Endothelial cell of umbilical vein (primary cell): ENCODE data around the gene PDE4B. TPM values are rescaled to one million over a fixed set of nuclear protein-coding genes. Genes with fewer than 3 reads are reported as not detected.

Experiments
- BruUV-seq: library from RNA; stranded (reverse); fragments of 400-500 nt; replicated peaks from 2 replicates; lab custom pipeline; 2021; lab: Mats Ljungman, UMichigan
- CTCF ChIA-PET: fragments of 300-600, 350-600 bp; sonication (Branson Sonifier 250); formaldehyde crosslinking; loops from one replicate; lab custom pipeline; 2021; ENCODE audit warnings: antibody characterized with exemption, inconsistent platforms; lab: Charles Lee
- POLR2A ChIA-PET: fragments of 300-600, 350-600 bp; sonication (Branson Sonifier 250); formaldehyde crosslinking; loops from one replicate; lab custom pipeline; 2021; ENCODE audit warnings: antibody characterized with exemption, inconsistent platforms; lab: Charles Lee
- DNase-seq: peaks from one replicate; pipeline ENCODE4 v3.0.0-alpha.2; 2011; ENCODE audit warnings: low read depth, low spot score
- FAIRE-seq: peaks from 2 replicates; lab custom pipeline; 2011; peaks lifted over from hg19 to GRCh38; lab: Jason Lieb, UNC
- H2AFZ ChIP-seq: 2 replicates; pipeline ENCODE4 v1.6.0; 2012; ENCODE audit warnings: low read depth, low read length, control low read depth, inconsistent platforms
- H3K27ac ChIP-seq: 2 replicates; pipeline ENCODE4 v1.5.1; 2011; ENCODE audit warnings: low read depth, mild to moderate bottlenecking, control low read depth, low read length, moderate library complexity; ENCODE audit not compliant: insufficient read depth
- H3K27me3 ChIP-seq, 2 experiments: 2 replicates each; pipeline versions ENCODE4 v1.6.0 to v1.6.1; 2011; ENCODE audit warnings: low read length in 2 of 2, mixed read lengths in 1 of 2; ENCODE audit not compliant: control insufficient read depth in 2 of 2, insufficient read depth in 2 of 2
- H3K36me3 ChIP-seq, 2 experiments: 2 replicates in 1 of 2; 3 replicates in 1 of 2; pipeline ENCODE4 v1.5.1; 2011; ENCODE audit warnings: low read length in 2 of 2, mild to moderate bottlenecking in 1 of 2, moderate library complexity in 1 of 2; ENCODE audit not compliant: control insufficient read depth in 2 of 2, insufficient read depth in 2 of 2; ENCODE audit errors: extremely low read depth in 1 of 2
- H3K4me1 ChIP-seq: 3 replicates; pipeline ENCODE4 v1.5.1; 2011; ENCODE audit warnings: mild to moderate bottlenecking, low read length; ENCODE audit not compliant: control insufficient read depth, insufficient read depth; ENCODE audit errors: extremely low read depth
- H3K4me2 ChIP-seq: 2 replicates; pipeline ENCODE4 v1.6.1; 2011; ENCODE audit warnings: low read length, control low read depth, mixed read lengths; ENCODE audit not compliant: insufficient read depth
- H3K4me3 ChIP-seq, 3 experiments: fragments of 200-600 bp in 1 of 3; sonication (generic), shearing (Covaris generic) in 1 of 3; replicated peaks in 1 of 3; 2 replicates each; pipeline ENCODE4 v1.5.1; 2011 to 2016; ENCODE audit warnings: control low read depth in 3 of 3, low read length in 3 of 3, mild to moderate bottlenecking in 2 of 3, inconsistent platforms in 1 of 3, low read depth in 1 of 3, moderate library complexity in 1 of 3; ENCODE audit not compliant: insufficient read depth in 1 of 3
- H3K79me2 ChIP-seq: 2 replicates; pipeline ENCODE4 v1.6.0; 2012; ENCODE audit warnings: low read length, inconsistent platforms; ENCODE audit not compliant: control insufficient read depth, insufficient read depth
- H3K9ac ChIP-seq: replicated peaks from 2 replicates; pipeline ENCODE3; 2011; ENCODE audit warnings: low read length, control low read depth; ENCODE audit not compliant: insufficient read depth; ENCODE audit errors: extremely low read depth
- H3K9me1 ChIP-seq: replicated peaks from 3 replicates; pipeline ENCODE4 v1.6.0; 2011; ENCODE audit warnings: mild to moderate bottlenecking, low read length; ENCODE audit not compliant: control insufficient read depth, insufficient read depth; ENCODE audit errors: extremely low read depth
- H3K9me3 ChIP-seq: replicated peaks from 2 replicates; pipeline ENCODE4 v1.5.1; 2012; ENCODE audit warnings: low read length, inconsistent platforms; ENCODE audit not compliant: control insufficient read depth, insufficient read depth
- H4K20me1 ChIP-seq: replicated peaks from 2 replicates; pipeline ENCODE3; 2011; ENCODE audit warnings: mild to moderate bottlenecking, low read length; ENCODE audit not compliant: control insufficient read depth, insufficient read depth; ENCODE audit errors: extremely low read depth
- EZH2 ChIP-seq: IDR thresholded peaks from 2 replicates; pipeline ENCODE4 v1.6.1; 2012; ENCODE audit warnings: borderline replicate concordance, low read depth, mild to moderate bottlenecking, moderate library complexity, low read length, inconsistent platforms; ENCODE audit not compliant: severe bottlenecking
- FOS ChIP-seq: IDR thresholded peaks from 2 replicates; pipeline ENCODE4 v1.6.1; 2011; ENCODE audit warnings: mild to moderate bottlenecking, low read length, moderate library complexity, borderline replicate concordance; ENCODE audit not compliant: insufficient read depth
- GATA2 ChIP-seq: IDR thresholded peaks from 2 replicates; pipeline ENCODE4 v1.7.0; 2011; ENCODE audit warnings: low read depth, mild to moderate bottlenecking, moderate library complexity, mixed read lengths, low read length; ENCODE audit not compliant: insufficient read length, insufficient read depth
- JUN ChIP-seq: IDR thresholded peaks from 2 replicates; pipeline ENCODE4 v1.6.1; 2011; ENCODE audit warnings: borderline replicate concordance, low read depth; ENCODE audit not compliant: insufficient read length, insufficient read depth
- MYC ChIP-seq: IDR thresholded peaks from one replicate; pipeline ENCODE4 v1.6.1; 2011; ENCODE audit warnings: mild to moderate bottlenecking, low read depth, low read length
- POLR2A ChIP-seq: IDR thresholded peaks from 2 replicates; pipeline ENCODE4 v1.6.1; 2012; ENCODE audit warnings: low read depth, mild to moderate bottlenecking, control low read depth, low read length
- POLR2AphosphoS5 ChIP-seq: IDR thresholded peaks from 2 replicates; pipeline ENCODE4 v1.6.1; 2012; ENCODE audit warnings: low read depth, mild to moderate bottlenecking, control low read depth, low read length, moderate library complexity; ENCODE audit not compliant: insufficient read depth
- dilution Hi-C: fragments of 300-500 bp; cut with MboI; formaldehyde crosslinking; loops from one replicate; pipeline ENCODE4 v1.15.0; 2019; ENCODE audit warnings: low sequenced_read_pairs; ENCODE audit not compliant: extremely low pct_ligation_motif_present
- intact Hi-C: fragments of 100-400 bp; cut with micrococcal nuclease; formaldehyde crosslinking; loops from one replicate; pipeline ENCODE4 v1.10.0; 2022
- polyA plus RNA-seq, 4 experiments: library from polyadenylated mRNA; depleted of rRNA in 3 of 4; stranded (reverse) in 3 of 4; unstranded in 1 of 4; fragments of >200 nt; gene quantifications; 2 replicates each; pipeline versions ENCODE4 v1.2.1 to v1.2.3, GENCODE V29; 2011 to 2012; ENCODE audit warnings: missing spikeins in 1 of 4
- total RNA-seq: library from RNA; stranded (reverse); gene quantifications from 2 replicates; pipeline ENCODE4 v1.2.3, GENCODE V29; 2021
- TF ChIP-seq, protein P1 (sequence below), 2 donors: IDR thresholded peaks; 1 replicate in 1 of 2; 2 replicates in 1 of 2; pipeline ENCODE4 v1.5.1; 2011; ENCODE audit warnings: low read length in 2 of 2, mild to moderate bottlenecking in 2 of 2, moderate library complexity in 2 of 2, control low read depth in 1 of 2, inconsistent platforms in 1 of 2, low read depth in 1 of 2; ENCODE audit not compliant: insufficient read depth in 1 of 2; ENCODE audit errors: extremely low read depth in 1 of 2
- TF ChIP-seq, protein P2 (sequence below): IDR thresholded peaks from 2 replicates; pipeline ENCODE4 v1.6.1; 2011; ENCODE audit not compliant: insufficient read depth, insufficient read length

PDE4B gene
- total and polyA plus RNA-seq, 2 donors (not counting 3 experiments of a cell fraction or from before 2014, with no cell fraction given): 63.5 to 69.8 TPM

DNA sequence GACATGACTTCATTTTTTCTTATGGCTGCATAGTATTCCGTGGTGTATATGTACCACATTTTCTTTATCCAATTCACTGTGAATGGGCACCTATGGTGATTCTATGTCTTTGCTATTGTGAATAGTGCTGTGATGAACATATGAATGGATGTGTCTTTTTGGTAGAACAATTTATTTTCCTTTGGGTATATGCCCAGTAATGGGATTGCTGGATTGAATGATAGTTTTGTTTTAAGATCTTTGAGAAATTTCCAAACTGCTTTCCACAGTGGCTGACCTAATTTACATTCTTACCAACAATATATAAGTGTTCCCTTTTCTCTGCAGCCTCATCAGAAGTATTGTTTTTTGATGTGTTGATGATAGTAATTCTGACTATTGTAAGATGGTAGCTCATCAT is 379.6 kb downstream of the PDE4B start:
- Histone ChIP-seq H3K4me3 (no peak overlapping the region), H4K20me1 (no peaks in the 10 kb centered on the region), H3K79me2 (no peaks in the 10 kb centered on the region), H3K27ac (no peak overlapping the region), H3K9me1 (no peaks in the 10 kb centered on the region), H3K4me2 (no peak overlapping the region), H2AFZ (no peak overlapping the region), H3K27me3 (peaks cover 3 to 5% of the 10 kb centered on the region in 2 experiments), H3K9ac (no peak overlapping the region), H3K4me1 (no peaks in the 10 kb centered on the region), H3K9me3 (no peaks in the 10 kb centered on the region), H3K36me3 (no peaks in the 10 kb centered on the region)
- intact Hi-C loops (no loop called here), dilution Hi-C loops (no loop called here)
- no peak for FAIRE-seq
- ChIA-PET CTCF (interaction anchor here (1.5 kb wide), 1 partner anchor 459 kb away, joined by 3 read pairs; no protein-coding TSS in a partner anchor), POLR2A (no interaction called here)
- DNase-seq: no peak
- BruUV-seq: no TSS peak
- TF ChIP-seq JUN (no peak), GATA2 (no peak), POLR2AphosphoS5 (no peak), MYC (no peak), EZH2 (no peak), POLR2A (no peak), FOS (no peak)
- TF ChIP-seq, protein P1, sequence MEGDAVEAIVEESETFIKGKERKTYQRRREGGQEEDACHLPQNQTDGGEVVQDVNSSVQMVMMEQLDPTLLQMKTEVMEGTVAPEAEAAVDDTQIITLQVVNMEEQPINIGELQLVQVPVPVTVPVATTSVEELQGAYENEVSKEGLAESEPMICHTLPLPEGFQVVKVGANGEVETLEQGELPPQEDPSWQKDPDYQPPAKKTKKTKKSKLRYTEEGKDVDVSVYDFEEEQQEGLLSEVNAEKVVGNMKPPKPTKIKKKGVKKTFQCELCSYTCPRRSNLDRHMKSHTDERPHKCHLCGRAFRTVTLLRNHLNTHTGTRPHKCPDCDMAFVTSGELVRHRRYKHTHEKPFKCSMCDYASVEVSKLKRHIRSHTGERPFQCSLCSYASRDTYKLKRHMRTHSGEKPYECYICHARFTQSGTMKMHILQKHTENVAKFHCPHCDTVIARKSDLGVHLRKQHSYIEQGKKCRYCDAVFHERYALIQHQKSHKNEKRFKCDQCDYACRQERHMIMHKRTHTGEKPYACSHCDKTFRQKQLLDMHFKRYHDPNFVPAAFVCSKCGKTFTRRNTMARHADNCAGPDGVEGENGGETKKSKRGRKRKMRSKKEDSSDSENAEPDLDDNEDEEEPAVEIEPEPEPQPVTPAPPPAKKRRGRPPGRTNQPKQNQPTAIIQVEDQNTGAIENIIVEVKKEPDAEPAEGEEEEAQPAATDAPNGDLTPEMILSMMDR (IDR thresholded peaks at IDR 0.05; ENCODE audit: extremely low read depth in 1 of 2, insufficient read depth in 1 of 2, low read depth in 1 of 2, low read length in 2 of 2): no peak
- TF ChIP-seq, protein P2, sequence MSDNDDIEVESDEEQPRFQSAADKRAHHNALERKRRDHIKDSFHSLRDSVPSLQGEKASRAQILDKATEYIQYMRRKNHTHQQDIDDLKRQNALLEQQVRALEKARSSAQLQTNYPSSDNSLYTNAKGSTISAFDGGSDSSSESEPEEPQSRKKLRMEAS: no peak
